Nephron (organoid): ENCODE data around the gene PTPRG.

Source experiments
- H3K27ac Mint-ChIP-seq, 3 experiments: 2 replicates each; pipeline ENCODE4 v1.8.0; 2020; ENCODE audit warnings: mixed read lengths in 3 of 3, mild to moderate bottlenecking in 2 of 3, moderate library complexity in 1 of 3
- H3K27me3 Mint-ChIP-seq: 2 replicates; pipeline ENCODE4 v1.8.0; 2021; ENCODE audit warnings: low read depth, mild to moderate bottlenecking, moderate library complexity, mixed read lengths
- H3K36me3 Mint-ChIP-seq: 2 replicates; pipeline ENCODE4 v1.8.0; 2020; ENCODE audit warnings: low read depth, mixed read lengths
- H3K4me1 Mint-ChIP-seq: 2 replicates; pipeline ENCODE4 v1.8.0; 2020; ENCODE audit warnings: mixed read lengths
- H3K4me3 Mint-ChIP-seq, 3 experiments: 2 replicates each; pipeline ENCODE4 v1.8.0; 2020; ENCODE audit warnings: mild to moderate bottlenecking in 3 of 3, mixed read lengths in 3 of 3, moderate library complexity in 2 of 3
- H3K9me3 Mint-ChIP-seq: 2 replicates; pipeline ENCODE4 v1.8.0; 2020; ENCODE audit warnings: mixed read lengths
- TF ChIP-seq, protein P1 (sequence below), 3 experiments: fragments of 200-600 bp; sonication (generic); IDR thresholded peaks; one replicate each; pipeline ENCODE4 v1.5.0; 2021; ENCODE audit warnings: antibody characterized with exemption in 3 of 3; ENCODE audit not compliant: unreplicated experiment in 3 of 3

Gene PTPRG

DNA sequence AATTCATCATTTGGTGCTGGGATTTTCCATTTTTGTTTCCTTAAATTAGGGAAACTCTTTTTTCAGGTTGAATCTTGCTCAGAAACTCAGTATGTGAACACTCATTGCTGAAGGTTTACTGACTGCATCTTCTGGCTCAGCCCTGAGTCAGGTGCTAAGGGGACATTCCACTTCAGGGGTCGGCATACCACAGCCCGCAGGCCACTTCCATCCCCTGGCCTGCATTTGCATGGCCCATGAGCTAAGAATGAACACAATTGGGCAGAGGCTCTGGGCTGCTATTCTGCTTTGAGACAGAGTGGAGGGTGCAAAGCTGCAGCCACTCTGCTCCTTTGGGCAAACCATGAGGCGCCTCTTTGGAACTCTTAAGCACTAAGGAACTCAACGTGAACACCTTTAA lies 647.0 kb downstream of the PTPRG start:
- H3K4me3 Mint-ChIP-seq, result no peak overlapping the region
- H3K27me3 Mint-ChIP-seq, result no peaks in the 10 kb centered on the region
- H3K27ac Mint-ChIP-seq, result no peak overlapping the region
- TF ChIP-seq, protein P1, sequence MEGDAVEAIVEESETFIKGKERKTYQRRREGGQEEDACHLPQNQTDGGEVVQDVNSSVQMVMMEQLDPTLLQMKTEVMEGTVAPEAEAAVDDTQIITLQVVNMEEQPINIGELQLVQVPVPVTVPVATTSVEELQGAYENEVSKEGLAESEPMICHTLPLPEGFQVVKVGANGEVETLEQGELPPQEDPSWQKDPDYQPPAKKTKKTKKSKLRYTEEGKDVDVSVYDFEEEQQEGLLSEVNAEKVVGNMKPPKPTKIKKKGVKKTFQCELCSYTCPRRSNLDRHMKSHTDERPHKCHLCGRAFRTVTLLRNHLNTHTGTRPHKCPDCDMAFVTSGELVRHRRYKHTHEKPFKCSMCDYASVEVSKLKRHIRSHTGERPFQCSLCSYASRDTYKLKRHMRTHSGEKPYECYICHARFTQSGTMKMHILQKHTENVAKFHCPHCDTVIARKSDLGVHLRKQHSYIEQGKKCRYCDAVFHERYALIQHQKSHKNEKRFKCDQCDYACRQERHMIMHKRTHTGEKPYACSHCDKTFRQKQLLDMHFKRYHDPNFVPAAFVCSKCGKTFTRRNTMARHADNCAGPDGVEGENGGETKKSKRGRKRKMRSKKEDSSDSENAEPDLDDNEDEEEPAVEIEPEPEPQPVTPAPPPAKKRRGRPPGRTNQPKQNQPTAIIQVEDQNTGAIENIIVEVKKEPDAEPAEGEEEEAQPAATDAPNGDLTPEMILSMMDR (IDR thresholded peaks at IDR 0.05; ENCODE audit: unreplicated experiment in 3 of 3), result no peak
- H3K36me3 Mint-ChIP-seq, result peaks cover 14% of the 10 kb centered on the region
- peaks cover 10% of the 10 kb centered on the region for H3K4me1 Mint-ChIP-seq
- H3K9me3 Mint-ChIP-seq, result no peaks in the 10 kb centered on the region

DNA sequence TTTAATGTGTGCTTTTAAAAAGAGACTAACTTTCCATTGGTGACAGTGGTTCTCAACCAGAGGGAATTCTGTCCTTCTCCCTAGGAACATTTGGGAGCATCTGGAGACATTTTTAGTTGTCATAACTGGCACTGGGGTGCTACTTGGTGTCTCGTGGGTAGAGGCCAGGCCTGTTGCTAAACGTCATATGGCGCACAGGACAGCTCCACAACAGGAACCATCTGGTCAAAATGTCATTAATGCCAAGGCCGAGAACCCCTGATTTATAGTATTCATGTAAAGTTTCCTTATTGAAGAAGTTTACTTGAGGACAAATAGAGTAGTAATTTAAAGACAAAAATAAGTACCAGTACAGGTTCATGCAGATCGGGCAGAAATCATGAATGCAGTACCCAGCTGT lies 647.7 kb downstream of the PTPRG start:
- Mint-ChIP-seq H3K4me3 (no peak overlapping the region), H3K36me3 (peaks cover 11% of the 10 kb centered on the region), H3K9me3 (no peaks in the 10 kb centered on the region), H3K27me3 (no peaks in the 10 kb centered on the region), H3K4me1 (peaks cover 10% of the 10 kb centered on the region), H3K27ac (no peak overlapping the region)
- TF ChIP-seq, protein P1 (IDR thresholded peaks at IDR 0.05; ENCODE audit: unreplicated experiment in 3 of 3), result no peak

DNA sequence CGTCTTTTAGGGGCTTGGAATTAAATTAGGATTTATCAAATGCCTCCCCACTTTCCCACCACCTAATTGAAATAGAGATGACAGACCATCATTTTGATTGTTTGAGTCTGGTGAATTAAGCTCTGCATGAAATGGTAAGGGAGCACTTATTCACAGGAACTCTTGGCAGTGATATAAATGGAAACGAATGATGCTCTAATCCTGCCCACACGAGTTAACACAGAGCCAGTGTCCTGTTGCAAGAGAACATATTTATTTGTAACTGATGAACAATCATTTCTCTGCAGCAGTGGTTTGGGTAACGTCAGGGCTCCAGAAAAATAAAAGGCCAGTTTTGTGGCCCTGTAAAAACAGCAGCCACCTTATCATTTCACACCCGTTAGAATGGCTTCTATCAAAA lies 648.6 kb downstream of the PTPRG start:
- TF ChIP-seq, protein P1 (IDR thresholded peaks at IDR 0.05; ENCODE audit: unreplicated experiment in 3 of 3), result no peak
- no peaks in the 10 kb centered on the region for H3K27me3 Mint-ChIP-seq
- no peak overlapping the region for H3K4me3 Mint-ChIP-seq
- peaks cover 10% of the 10 kb centered on the region for H3K4me1 Mint-ChIP-seq
- H3K36me3 Mint-ChIP-seq, result peaks cover 15% of the 10 kb centered on the region
- H3K9me3 Mint-ChIP-seq, result no peaks in the 10 kb centered on the region
- no peak overlapping the region for H3K27ac Mint-ChIP-seq

DNA sequence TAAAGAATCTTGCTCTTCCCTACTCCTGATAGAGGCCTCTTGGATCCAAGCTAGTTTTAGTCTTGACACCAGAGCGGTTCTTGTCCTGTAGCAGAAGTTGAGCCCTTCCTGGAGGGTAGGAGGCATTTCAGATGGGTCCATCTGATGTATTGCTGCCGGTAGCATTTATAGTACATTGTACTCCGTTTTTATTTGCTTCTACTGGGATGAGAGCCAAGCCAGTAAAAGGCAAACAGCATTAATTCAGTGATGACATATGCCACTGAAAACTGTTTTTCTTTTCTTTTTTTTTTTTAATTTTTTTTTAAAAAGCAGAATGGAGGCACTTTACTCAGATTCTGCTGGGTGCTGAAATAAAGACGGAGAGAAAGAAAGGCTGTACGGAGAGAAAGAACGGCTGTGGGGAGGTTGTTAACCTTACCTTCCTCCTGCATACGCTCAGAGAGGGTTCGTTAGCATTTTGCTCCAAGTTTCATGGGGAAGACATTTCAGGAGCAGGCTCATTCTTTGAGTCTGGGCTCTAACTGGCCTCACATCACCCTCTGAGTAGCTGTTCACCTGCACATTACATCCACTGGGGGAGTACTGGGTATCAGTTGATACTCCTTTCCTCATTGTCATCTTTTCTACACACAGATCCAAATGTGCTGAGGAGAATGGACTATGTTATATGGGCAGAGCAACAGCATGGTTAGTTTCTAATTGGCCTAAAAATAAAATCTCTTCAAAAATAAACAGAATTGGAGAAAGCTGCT lies 650.5 kb downstream of the PTPRG start:
- peaks cover 4% of the 10 kb centered on the region for H3K36me3 Mint-ChIP-seq
- TF ChIP-seq, protein P1 (IDR thresholded peaks at IDR 0.05; ENCODE audit: unreplicated experiment in 3 of 3), result no peak
- H3K4me1 Mint-ChIP-seq, result peaks cover 10% of the 10 kb centered on the region
- H3K27ac Mint-ChIP-seq, result peak overlapping the region in 1 of 3 experiments; percentile 10
- H3K9me3 Mint-ChIP-seq, result no peaks in the 10 kb centered on the region
- H3K27me3 Mint-ChIP-seq, result no peaks in the 10 kb centered on the region
- no peak overlapping the region for H3K4me3 Mint-ChIP-seq

DNA sequence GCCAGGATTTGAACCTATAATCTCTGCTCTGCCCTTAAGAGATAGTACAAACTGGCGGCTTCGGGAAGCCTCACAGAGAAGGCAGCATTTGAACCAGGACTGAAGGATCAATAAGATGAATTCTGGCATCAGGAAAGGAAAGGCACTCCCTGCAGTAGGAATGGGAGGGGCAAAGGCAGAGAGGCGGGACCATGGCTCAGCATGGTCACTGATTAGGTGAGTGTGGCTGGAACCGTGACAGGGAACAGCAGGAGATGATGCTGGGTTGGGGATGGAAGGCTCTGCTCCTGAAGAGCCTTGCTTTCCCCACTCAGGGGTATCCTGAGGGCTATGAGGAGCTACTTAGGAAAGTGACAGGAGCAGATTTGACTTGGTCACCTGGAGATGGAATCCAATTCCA lies 653.5 kb downstream of the PTPRG start:
- Mint-ChIP-seq H3K4me1 (peaks cover 10% of the 10 kb centered on the region), H3K27me3 (no peaks in the 10 kb centered on the region), H3K36me3 (peaks cover 19% of the 10 kb centered on the region), H3K4me3 (no peak overlapping the region), H3K27ac (no peak overlapping the region), H3K9me3 (no peaks in the 10 kb centered on the region)
- TF ChIP-seq, protein P1 (IDR thresholded peaks at IDR 0.05; ENCODE audit: unreplicated experiment in 3 of 3), result no peak

DNA sequence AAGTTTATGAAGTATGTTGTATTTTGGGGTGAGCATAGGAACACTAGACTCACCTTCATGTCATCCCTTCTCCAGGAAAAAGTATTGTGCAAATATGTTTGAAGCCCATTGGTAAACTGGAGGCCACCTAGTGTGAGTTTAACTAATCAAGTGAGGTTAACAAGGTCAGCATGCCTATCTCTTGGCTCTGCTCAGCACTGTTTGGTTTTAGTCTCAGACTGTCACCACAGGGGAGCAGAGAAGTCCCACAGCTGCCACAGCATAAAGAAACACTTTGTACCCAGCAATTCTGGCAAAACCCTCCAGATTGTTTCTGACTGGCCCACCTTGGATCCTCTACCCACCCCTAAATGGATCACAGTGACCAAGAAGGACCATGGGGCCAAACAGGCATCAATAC lies 659.2 kb downstream of the PTPRG start:
- H3K4me1 Mint-ChIP-seq, result peaks cover 10% of the 10 kb centered on the region
- TF ChIP-seq, protein P1 (IDR thresholded peaks at IDR 0.05; ENCODE audit: unreplicated experiment in 3 of 3), result no peak
- no peak overlapping the region for H3K4me3 Mint-ChIP-seq
- no peaks in the 10 kb centered on the region for H3K9me3 Mint-ChIP-seq
- no peaks in the 10 kb centered on the region for H3K27me3 Mint-ChIP-seq
- peaks cover 50% of the 10 kb centered on the region for H3K36me3 Mint-ChIP-seq
- H3K27ac Mint-ChIP-seq, result no peak overlapping the region
